ENCODE measurements around the gene SUMF2. TPM values are rescaled to one million over a fixed set of nuclear protein-coding genes. Genes with fewer than 3 reads are reported as not detected.
A peak's percentile ranks its signal among the peaks of the same experiment; 100 is the strongest.

SUMF2 gene
- total and polyA plus RNA-seq, 2 of the 13 experiments (the other 11 are each of a cell fraction or from before 2014, with no cell fraction given): 48.9 to 54.4 TPM

DNA sequence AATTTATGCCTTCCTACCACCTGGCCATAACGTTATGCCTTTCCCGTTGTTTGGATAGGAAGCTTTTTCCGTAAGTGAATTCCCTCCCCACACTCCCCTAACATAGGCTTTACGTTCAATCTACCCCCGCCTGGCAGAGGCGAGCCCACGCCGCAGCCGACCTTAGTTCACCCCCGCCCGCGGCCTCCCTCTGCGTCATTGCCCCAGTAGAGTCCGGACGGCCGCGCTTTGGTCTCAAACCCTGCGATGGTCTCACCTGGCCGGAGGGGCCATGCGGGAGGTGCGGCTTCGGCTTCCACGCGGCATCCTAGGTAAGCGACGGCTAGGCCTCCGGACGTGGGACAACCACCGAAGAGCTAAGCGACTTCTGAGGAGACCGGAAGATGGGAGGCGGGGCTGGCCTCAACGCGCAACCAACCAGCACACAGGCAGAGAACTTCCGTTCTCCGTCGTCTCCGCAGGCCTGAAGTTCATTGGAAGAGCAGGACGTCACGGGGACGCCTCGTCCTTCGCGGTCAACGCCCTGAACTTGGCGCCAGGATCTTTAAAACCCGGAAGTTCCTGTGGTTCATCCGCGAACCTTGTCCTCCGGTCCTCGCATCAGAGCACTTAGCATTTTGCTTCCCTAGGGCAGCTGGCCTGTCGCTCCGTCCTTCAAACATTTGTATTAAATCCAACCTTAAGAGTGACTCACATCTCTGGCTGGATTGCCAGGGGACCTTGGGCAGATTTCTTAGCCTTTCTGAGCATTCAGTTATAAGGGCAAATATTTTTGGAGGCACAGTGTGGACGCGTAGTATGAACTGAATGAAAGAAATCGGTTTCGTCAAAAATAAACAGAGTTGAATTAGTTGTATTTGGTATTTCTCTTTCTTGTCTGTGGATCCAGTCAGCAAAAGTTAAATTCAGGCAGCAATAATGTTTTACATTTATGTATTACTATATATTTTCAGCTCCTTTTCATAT lies 42.3 kb downstream of the SUMF2 start, which contains the start of gene CHCHD2 (continued):
- TF ChIP-seq ZNF136 (CRISPR knock-in tag; IDR thresholded peaks at IDR 0.05; ENCODE audit: low read depth) (peak; percentile 75; the same call in 1 of the 2 replicates), ZNF335 (CRISPR knock-in tag; IDR thresholded peaks at IDR 0.05) (peak; percentile 60; the same call in 1 of the 2 replicates), SIX4 (CRISPR knock-in tag; IDR thresholded peaks at IDR 0.05) (no peak), ZNF552 (CRISPR knock-in tag; IDR thresholded peaks at IDR 0.05; ENCODE audit: borderline replicate concordance) (no peak), GATAD1 (CRISPR knock-in tag; IDR thresholded peaks at IDR 0.05) (peak; percentile 95), ELF3 (CRISPR knock-in tag; IDR thresholded peaks at IDR 0.05) (peak; percentile 86), CBX1 (IDR thresholded peaks at IDR 0.05; ENCODE audit: low read depth) (peak; percentile 78), SP4 (CRISPR knock-in tag; IDR thresholded peaks at IDR 0.05) (peak; percentile 52; the same call in 1 of the 2 replicates), STAT5B (CRISPR knock-in tag; IDR thresholded peaks at IDR 0.05) (no peak), NR2F6 (IDR thresholded peaks at IDR 0.05) (no peak), NR2F6 (CRISPR knock-in tag; IDR thresholded peaks at IDR 0.05) (no peak), EP300 (IDR thresholded peaks at IDR 0.05; ENCODE audit: low read depth in 2 of 2, low read length in 2 of 2) (no peak), EP300 (CRISPR knock-in tag; IDR thresholded peaks at IDR 0.05; ENCODE audit: borderline replicate concordance) (no peak; the same call in 1 of the 2 replicates), DMAP1 (CRISPR knock-in tag; IDR thresholded peaks at IDR 0.05) (peak; percentile 90), REPIN1 (CRISPR knock-in tag; IDR thresholded peaks at IDR 0.05; ENCODE audit: borderline replicate concordance, low read depth) (peak; percentile 58; the same call in 1 of the 2 replicates)
- TF ChIP-seq, protein P1, sequence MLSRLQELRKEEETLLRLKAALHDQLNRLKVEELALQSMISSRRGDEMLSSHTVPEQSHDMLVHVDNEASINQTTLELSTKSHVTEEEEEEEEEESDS (CRISPR knock-in tag; IDR thresholded peaks at IDR 0.05; ENCODE audit: borderline replicate concordance): peak; percentile 70; the same call in 1 of the 2 replicates
- TF ChIP-seq, protein P2, sequence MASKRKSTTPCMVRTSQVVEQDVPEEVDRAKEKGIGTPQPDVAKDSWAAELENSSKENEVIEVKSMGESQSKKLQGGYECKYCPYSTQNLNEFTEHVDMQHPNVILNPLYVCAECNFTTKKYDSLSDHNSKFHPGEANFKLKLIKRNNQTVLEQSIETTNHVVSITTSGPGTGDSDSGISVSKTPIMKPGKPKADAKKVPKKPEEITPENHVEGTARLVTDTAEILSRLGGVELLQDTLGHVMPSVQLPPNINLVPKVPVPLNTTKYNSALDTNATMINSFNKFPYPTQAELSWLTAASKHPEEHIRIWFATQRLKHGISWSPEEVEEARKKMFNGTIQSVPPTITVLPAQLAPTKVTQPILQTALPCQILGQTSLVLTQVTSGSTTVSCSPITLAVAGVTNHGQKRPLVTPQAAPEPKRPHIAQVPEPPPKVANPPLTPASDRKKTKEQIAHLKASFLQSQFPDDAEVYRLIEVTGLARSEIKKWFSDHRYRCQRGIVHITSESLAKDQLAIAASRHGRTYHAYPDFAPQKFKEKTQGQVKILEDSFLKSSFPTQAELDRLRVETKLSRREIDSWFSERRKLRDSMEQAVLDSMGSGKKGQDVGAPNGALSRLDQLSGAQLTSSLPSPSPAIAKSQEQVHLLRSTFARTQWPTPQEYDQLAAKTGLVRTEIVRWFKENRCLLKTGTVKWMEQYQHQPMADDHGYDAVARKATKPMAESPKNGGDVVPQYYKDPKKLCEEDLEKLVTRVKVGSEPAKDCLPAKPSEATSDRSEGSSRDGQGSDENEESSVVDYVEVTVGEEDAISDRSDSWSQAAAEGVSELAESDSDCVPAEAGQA (IDR thresholded peaks at IDR 0.05; ENCODE audit: low read depth): peak; percentile 59; the same call in 1 of the 2 replicates
- TF ChIP-seq, protein P2 (CRISPR knock-in tag; IDR thresholded peaks at IDR 0.05; ENCODE audit: borderline replicate concordance): no peak
- TF ChIP-seq, protein P3, sequence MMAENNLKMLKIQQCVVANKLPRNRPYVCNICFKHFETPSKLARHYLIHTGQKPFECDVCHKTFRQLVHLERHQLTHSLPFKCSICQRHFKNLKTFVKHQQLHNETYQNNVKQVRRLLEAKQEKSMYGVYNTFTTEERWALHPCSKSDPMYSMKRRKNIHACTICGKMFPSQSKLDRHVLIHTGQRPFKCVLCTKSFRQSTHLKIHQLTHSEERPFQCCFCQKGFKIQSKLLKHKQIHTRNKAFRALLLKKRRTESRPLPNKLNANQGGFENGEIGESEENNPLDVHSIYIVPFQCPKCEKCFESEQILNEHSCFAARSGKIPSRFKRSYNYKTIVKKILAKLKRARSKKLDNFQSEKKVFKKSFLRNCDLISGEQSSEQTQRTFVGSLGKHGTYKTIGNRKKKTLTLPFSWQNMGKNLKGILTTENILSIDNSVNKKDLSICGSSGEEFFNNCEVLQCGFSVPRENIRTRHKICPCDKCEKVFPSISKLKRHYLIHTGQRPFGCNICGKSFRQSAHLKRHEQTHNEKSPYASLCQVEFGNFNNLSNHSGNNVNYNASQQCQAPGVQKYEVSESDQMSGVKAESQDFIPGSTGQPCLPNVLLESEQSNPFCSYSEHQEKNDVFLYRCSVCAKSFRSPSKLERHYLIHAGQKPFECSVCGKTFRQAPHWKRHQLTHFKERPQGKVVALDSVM (CRISPR knock-in tag; IDR thresholded peaks at IDR 0.05): peak; percentile 49
- TF ChIP-seq, protein P4, sequence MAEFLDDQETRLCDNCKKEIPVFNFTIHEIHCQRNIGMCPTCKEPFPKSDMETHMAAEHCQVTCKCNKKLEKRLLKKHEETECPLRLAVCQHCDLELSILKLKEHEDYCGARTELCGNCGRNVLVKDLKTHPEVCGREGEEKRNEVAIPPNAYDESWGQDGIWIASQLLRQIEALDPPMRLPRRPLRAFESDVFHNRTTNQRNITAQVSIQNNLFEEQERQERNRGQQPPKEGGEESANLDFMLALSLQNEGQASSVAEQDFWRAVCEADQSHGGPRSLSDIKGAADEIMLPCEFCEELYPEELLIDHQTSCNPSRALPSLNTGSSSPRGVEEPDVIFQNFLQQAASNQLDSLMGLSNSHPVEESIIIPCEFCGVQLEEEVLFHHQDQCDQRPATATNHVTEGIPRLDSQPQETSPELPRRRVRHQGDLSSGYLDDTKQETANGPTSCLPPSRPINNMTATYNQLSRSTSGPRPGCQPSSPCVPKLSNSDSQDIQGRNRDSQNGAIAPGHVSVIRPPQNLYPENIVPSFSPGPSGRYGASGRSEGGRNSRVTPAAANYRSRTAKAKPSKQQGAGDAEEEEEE (CRISPR knock-in tag; IDR thresholded peaks at IDR 0.05; ENCODE audit: borderline replicate concordance): 0 out of 2 replicates have a peak, but pooled peaks have one; percentile 43

Measured in HepG2 (cell line).